ENCODE results near the gene RNGTT. TPM values are rescaled to one million over a fixed set of nuclear protein-coding genes. Genes with fewer than 3 reads are reported as not detected.

Gene RNGTT
- total RNA-seq, 1 experiment from 2014 or later: 19.4 TPM

GRCh38 chr6:88574031-88574430 lies 389.4 kb downstream of the RNGTT start:
- no peak overlapping the region for H3K27ac Mint-ChIP-seq (ENCODE audit: unreplicated experiment)
- H3K9me3 Mint-ChIP-seq (ENCODE audit: low read depth, unreplicated experiment): no peaks in the 10 kb centered on the region
- BruUV-seq (replicated peaks): no TSS peak
- no peaks in the 10 kb centered on the region for H3K36me3 Mint-ChIP-seq (ENCODE audit: insufficient read depth, unreplicated experiment)
- intact Hi-C loops (cut with micrococcal nuclease; ENCODE audit: unreplicated experiment): no loop called here
- H3K27me3 Mint-ChIP-seq (ENCODE audit: unreplicated experiment): peaks cover 24% of the 10 kb centered on the region
- CTCF ChIA-PET: no interaction called here
- no peak for TF ChIP-seq CTCF (IDR thresholded peaks at IDR 0.05; ENCODE audit: unreplicated experiment)
- no peak for DNase-seq
- H3K4me3 Mint-ChIP-seq (ENCODE audit: low read depth, unreplicated experiment): no peak overlapping the region
- no peaks in the 10 kb centered on the region for H3K4me1 Mint-ChIP-seq (ENCODE audit: low read depth, unreplicated experiment)

- TF ChIP-seq CTCF (IDR thresholded peaks at IDR 0.05; ENCODE audit: unreplicated experiment): no peak
- CTCF ChIA-PET: no interaction called here
- Mint-ChIP-seq H3K4me3 (ENCODE audit: low read depth, unreplicated experiment) (no peak overlapping the region), H3K27ac (ENCODE audit: unreplicated experiment) (no peak overlapping the region), H3K36me3 (ENCODE audit: insufficient read depth, unreplicated experiment) (no peaks in the 10 kb centered on the region), H3K27me3 (ENCODE audit: unreplicated experiment) (peaks cover 24% of the 10 kb centered on the region), H3K4me1 (ENCODE audit: low read depth, unreplicated experiment) (no peaks in the 10 kb centered on the region), H3K9me3 (ENCODE audit: low read depth, unreplicated experiment) (no peaks in the 10 kb centered on the region)
- no peak for DNase-seq
- no TSS peak for BruUV-seq (replicated peaks)
- intact Hi-C loops (cut with micrococcal nuclease; ENCODE audit: unreplicated experiment): no loop called here
Observed at GRCh38 chr6:88573561-88573960, 389.9 kb downstream of the RNGTT start.

GRCh38 chr6:88572449-88573139 lies 390.8 kb downstream of the RNGTT start:
- peaks cover 24% of the 10 kb centered on the region for H3K27me3 Mint-ChIP-seq (ENCODE audit: unreplicated experiment)
- CTCF ChIA-PET: no interaction called here
- H3K36me3 Mint-ChIP-seq (ENCODE audit: insufficient read depth, unreplicated experiment): no peaks in the 10 kb centered on the region
- no TSS peak for BruUV-seq (replicated peaks)
- H3K4me3 Mint-ChIP-seq (ENCODE audit: low read depth, unreplicated experiment): no peak overlapping the region
- H3K4me1 Mint-ChIP-seq (ENCODE audit: low read depth, unreplicated experiment): no peaks in the 10 kb centered on the region
- DNase-seq: no peak
- no peaks in the 10 kb centered on the region for H3K9me3 Mint-ChIP-seq (ENCODE audit: low read depth, unreplicated experiment)
- no peak overlapping the region for H3K27ac Mint-ChIP-seq (ENCODE audit: unreplicated experiment)
- intact Hi-C loops (cut with micrococcal nuclease; ENCODE audit: unreplicated experiment): no loop called here
- no peak for TF ChIP-seq CTCF (IDR thresholded peaks at IDR 0.05; ENCODE audit: unreplicated experiment)

- TF ChIP-seq CTCF (IDR thresholded peaks at IDR 0.05; ENCODE audit: unreplicated experiment): no peak
- H3K4me1 Mint-ChIP-seq (ENCODE audit: low read depth, unreplicated experiment): no peaks in the 10 kb centered on the region
- CTCF ChIA-PET: no interaction called here
- H3K27me3 Mint-ChIP-seq (ENCODE audit: unreplicated experiment): peaks cover 39% of the 10 kb centered on the region
- H3K9me3 Mint-ChIP-seq (ENCODE audit: low read depth, unreplicated experiment): peaks cover 4% of the 10 kb centered on the region
- H3K27ac Mint-ChIP-seq (ENCODE audit: unreplicated experiment): no peak overlapping the region
- intact Hi-C loops (cut with micrococcal nuclease; ENCODE audit: unreplicated experiment): no loop called here
- H3K36me3 Mint-ChIP-seq (ENCODE audit: insufficient read depth, unreplicated experiment): no peaks in the 10 kb centered on the region
- H3K4me3 Mint-ChIP-seq (ENCODE audit: low read depth, unreplicated experiment): no peak overlapping the region
- no TSS peak for BruUV-seq (replicated peaks)
- no peak for DNase-seq
Observed at GRCh38 chr6:88569959-88570358, 393.5 kb downstream of the RNGTT start.
